ENCODE data around the gene ROR1.

ROR1 gene

DNA sequence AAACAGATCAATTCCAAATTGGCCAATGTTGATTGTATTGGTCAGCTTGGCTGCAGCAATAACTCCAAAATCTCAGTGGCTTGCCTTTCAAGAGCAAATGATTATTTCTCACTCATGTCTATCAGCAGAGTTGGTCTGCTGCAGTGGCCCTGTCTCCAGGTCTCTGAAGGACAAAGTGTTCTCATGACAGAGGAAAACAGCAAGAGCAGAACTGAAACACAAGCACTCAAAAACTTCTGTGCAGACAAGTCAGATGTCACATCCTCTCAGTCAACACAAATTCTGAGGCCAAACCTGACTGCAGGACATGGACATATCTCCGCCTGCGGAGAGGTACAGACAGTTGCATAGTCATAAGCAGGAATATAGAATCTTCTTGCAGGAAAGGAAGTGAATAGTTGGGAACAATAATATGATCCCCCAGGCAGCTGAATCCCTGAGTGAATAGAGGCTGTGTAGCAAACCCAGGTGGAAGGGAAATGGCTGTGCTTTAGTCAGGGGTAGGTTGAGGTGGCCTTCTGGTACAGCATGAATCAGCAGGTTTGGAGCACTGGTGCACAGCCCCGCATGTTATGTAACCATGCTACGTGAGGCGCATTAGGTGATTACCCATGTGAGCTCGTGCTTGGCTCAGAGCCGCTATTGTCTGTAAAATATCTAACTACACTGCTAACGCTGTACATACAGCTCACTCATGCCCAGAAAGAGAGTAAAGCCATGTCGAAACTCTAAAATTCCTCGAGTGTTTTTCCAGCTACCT lies 412.5 kb downstream of the ROR1 start:
- H3K4me3 ChIP-seq (ENCODE audit: low read depth, low read length), result no peak overlapping the region
- no peak for TF ChIP-seq POLR2A (IDR thresholded peaks at IDR 0.05; ENCODE audit: extremely low read depth, insufficient read length)
- TF ChIP-seq, protein P1, sequence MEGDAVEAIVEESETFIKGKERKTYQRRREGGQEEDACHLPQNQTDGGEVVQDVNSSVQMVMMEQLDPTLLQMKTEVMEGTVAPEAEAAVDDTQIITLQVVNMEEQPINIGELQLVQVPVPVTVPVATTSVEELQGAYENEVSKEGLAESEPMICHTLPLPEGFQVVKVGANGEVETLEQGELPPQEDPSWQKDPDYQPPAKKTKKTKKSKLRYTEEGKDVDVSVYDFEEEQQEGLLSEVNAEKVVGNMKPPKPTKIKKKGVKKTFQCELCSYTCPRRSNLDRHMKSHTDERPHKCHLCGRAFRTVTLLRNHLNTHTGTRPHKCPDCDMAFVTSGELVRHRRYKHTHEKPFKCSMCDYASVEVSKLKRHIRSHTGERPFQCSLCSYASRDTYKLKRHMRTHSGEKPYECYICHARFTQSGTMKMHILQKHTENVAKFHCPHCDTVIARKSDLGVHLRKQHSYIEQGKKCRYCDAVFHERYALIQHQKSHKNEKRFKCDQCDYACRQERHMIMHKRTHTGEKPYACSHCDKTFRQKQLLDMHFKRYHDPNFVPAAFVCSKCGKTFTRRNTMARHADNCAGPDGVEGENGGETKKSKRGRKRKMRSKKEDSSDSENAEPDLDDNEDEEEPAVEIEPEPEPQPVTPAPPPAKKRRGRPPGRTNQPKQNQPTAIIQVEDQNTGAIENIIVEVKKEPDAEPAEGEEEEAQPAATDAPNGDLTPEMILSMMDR (IDR thresholded peaks at IDR 0.05; ENCODE audit: low read depth, low read length), result no peak
- DNase-seq (ENCODE audit: low read depth), result no peak

DNA sequence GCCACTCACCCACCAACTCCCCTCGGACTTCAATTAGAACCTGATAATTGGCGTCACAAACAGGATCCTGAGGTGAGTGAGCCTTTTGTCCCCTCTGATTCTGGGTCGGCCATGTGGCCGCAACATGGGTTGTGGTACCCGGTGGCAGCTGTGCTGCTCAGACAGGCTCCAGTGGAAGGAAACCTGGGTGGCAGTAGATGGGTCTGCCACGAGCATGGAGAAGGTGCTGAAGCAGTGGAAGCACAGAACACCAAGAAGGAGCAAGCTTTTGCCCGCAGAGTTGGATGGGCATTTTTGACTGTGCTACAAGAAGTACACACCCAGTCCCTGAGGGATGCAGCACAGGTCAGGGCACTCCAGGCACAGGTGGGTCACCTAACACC lies 413.1 kb downstream of the ROR1 start:
- no peak for DNase-seq (ENCODE audit: low read depth)
- H3K4me3 ChIP-seq (ENCODE audit: low read depth, low read length), result no peak overlapping the region
- TF ChIP-seq MYC (IDR thresholded peaks at IDR 0.05; ENCODE audit: low read depth, low read length), result no peak
- TF ChIP-seq, protein P1 (IDR thresholded peaks at IDR 0.05; ENCODE audit: low read depth, low read length), result no peak
- TF ChIP-seq, protein P2, sequence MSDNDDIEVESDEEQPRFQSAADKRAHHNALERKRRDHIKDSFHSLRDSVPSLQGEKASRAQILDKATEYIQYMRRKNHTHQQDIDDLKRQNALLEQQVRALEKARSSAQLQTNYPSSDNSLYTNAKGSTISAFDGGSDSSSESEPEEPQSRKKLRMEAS (IDR thresholded peaks at IDR 0.05; ENCODE audit: low read depth, low read length), result no peak
- TF ChIP-seq POLR2A (IDR thresholded peaks at IDR 0.05; ENCODE audit: extremely low read depth, insufficient read length), result no peak

DNA sequence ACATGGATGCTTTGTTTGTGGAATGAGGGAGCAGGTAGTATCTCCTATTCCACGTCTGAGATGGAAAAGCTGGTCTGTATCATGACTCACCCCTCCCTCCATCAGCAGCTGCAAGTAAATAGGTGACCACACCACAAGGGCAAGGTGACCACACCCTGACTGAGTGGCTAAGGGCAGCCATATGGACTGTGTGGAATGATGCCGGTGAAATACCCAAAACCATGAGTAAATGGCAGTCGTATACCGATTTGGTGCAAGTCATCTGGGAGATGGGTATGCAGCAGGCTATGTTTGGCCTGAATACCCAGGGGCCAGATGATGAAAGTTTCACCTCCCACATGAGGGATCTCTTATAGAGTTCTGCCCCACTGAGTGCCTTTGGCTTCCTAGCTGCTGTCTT lies 413.8 kb downstream of the ROR1 start:
- TF ChIP-seq POLR2A (IDR thresholded peaks at IDR 0.05; ENCODE audit: extremely low read depth, insufficient read length), result no peak
- TF ChIP-seq, protein P2 (IDR thresholded peaks at IDR 0.05; ENCODE audit: low read depth, low read length), result no peak
- TF ChIP-seq, protein P1 (IDR thresholded peaks at IDR 0.05; ENCODE audit: low read depth, low read length), result no peak
- TF ChIP-seq MYC (IDR thresholded peaks at IDR 0.05; ENCODE audit: low read depth, low read length), result no peak
- no peak for DNase-seq (ENCODE audit: low read depth)
- H3K4me3 ChIP-seq (ENCODE audit: low read depth, low read length), result no peak overlapping the region

DNA sequence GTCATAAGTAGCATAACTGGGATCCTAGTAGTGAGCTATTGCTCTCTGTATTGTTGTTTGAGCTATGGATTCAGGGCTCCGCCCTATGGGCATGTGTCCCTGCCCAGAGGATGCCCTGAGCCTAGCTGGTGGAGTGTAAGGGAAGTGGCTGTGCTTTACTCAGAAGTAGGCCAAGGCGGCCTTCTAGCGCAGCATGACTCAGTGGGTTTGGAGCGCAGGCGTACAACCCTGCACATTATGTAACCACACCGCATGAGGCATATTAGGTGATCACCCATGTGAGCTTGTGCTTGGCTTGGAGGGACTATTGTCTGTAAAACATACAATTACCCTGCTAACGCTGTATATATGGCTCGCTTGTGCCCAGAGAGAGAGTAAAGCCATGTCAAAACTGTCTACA lies 418.5 kb downstream of the ROR1 start:
- no peak for DNase-seq (ENCODE audit: low read depth)
- TF ChIP-seq POLR2A (IDR thresholded peaks at IDR 0.05; ENCODE audit: extremely low read depth, insufficient read length) (no peak), MYC (IDR thresholded peaks at IDR 0.05; ENCODE audit: low read depth, low read length) (no peak)
- TF ChIP-seq, protein P2 (IDR thresholded peaks at IDR 0.05; ENCODE audit: low read depth, low read length), result no peak
- TF ChIP-seq, protein P1 (IDR thresholded peaks at IDR 0.05; ENCODE audit: low read depth, low read length), result no peak
- H3K4me3 ChIP-seq (ENCODE audit: low read depth, low read length), result no peak overlapping the region

DNA sequence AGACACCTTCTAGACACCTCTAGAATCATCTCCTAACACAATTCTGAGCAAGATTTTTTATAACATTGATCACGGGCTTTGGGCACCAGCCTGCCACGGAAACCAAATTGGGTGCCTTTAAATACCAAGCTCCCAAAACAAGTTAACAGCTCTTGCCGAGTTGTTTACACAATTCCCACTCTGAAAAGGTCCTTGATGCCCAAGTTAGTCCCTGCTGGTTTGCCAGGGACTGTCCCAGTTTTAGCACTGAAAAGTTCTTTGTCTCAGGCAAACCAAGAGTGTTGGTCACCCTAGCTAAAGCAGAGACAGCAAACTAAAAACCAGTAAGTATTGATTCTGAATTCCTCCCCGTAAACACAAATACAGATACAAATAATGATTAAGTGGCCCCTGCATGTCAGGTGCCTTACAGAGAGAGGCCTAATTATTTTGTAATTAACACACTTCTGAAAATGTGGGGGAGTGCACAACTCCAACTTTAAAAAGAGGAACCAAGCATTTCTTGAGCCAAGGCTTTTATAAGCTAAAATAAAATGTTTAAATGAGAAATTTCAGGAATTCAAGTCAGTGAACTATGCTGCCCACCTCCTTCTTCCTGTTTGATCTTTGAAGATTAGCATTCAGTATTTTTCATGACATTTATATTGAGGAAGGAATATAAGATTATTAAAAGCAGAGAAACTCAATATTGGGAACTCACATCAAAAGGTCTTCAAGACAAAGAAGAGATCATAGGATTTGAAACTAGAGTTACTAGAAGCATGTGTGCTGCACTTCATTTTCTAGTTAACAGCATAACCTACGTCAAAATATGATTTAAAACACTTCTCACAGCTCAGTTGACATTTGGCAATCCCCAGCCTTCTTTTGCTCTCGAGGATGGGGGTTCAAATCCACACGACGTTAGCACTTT lies 420.6 kb downstream of the ROR1 start:
- TF ChIP-seq POLR2A (IDR thresholded peaks at IDR 0.05; ENCODE audit: extremely low read depth, insufficient read length) (no peak), MYC (IDR thresholded peaks at IDR 0.05; ENCODE audit: low read depth, low read length) (no peak)
- TF ChIP-seq, protein P2 (IDR thresholded peaks at IDR 0.05; ENCODE audit: low read depth, low read length), result no peak
- TF ChIP-seq, protein P1 (IDR thresholded peaks at IDR 0.05; ENCODE audit: low read depth, low read length), result no peak
- DNase-seq (ENCODE audit: low read depth), result peak; percentile 53
- H3K4me3 ChIP-seq (ENCODE audit: low read depth, low read length), result no peak overlapping the region
